ENCODE data around the gene FARP2.
"Not testable (repeated sequence)": the region's sequence is repeated elsewhere in the genome, so short reads cannot be mapped to it uniquely, and the experiment has no call there.

Gene FARP2

DNA sequence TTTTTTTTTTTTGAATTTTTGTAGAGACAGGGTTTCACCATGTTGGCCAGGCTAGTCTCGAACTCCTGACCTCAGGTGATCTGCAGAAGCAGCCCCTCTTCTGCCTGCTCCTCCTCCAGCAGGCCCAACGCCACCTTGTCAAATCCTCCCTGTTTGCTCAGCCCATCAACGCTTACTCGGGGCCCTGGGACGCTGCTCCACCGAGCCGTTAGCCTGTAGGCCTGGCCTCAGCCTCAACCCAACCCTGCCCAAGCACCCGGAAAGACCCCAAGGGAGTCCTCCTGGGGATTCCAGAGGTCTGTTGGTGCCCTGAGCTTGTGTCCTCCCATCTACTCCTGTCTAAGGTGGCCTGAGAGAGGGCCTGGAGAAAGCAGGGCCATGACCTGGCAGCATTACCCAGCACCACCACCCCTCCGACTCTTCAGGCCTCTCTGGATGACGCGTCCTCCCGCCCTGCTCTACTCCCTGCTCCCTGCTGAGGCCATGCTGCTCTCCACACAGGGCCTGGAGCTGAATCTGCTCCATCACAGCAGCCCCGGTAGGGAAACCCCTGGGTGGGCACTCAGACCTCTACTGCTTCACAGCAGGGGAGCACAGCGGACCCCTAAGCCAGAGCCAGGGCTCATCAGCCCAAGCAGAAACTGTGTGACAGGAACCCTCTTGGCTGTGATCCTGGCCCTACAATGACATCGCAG lies 149.1 kb downstream of the FARP2 start:
- H3K27ac ChIP-seq, result peak overlapping the region; percentile 85
- CTCF ChIA-PET, result no interaction called here
- TF ChIP-seq, protein P1, sequence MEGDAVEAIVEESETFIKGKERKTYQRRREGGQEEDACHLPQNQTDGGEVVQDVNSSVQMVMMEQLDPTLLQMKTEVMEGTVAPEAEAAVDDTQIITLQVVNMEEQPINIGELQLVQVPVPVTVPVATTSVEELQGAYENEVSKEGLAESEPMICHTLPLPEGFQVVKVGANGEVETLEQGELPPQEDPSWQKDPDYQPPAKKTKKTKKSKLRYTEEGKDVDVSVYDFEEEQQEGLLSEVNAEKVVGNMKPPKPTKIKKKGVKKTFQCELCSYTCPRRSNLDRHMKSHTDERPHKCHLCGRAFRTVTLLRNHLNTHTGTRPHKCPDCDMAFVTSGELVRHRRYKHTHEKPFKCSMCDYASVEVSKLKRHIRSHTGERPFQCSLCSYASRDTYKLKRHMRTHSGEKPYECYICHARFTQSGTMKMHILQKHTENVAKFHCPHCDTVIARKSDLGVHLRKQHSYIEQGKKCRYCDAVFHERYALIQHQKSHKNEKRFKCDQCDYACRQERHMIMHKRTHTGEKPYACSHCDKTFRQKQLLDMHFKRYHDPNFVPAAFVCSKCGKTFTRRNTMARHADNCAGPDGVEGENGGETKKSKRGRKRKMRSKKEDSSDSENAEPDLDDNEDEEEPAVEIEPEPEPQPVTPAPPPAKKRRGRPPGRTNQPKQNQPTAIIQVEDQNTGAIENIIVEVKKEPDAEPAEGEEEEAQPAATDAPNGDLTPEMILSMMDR (conservative IDR thresholded peaks at IDR 0.05; ENCODE audit: low read depth), result no peak
- no peak for DNase-seq (ENCODE audit: low spot score)
- POLR2A ChIA-PET (ENCODE audit: low non-redundant PET), result no interaction called here

- no peak for DNase-seq (ENCODE audit: low spot score)
- TF ChIP-seq, protein P1 (conservative IDR thresholded peaks at IDR 0.05; ENCODE audit: low read depth), result no peak
- H3K27ac ChIP-seq, result peak overlapping the region; percentile 85
- ChIA-PET CTCF (no interaction called here), POLR2A (ENCODE audit: low non-redundant PET) (no interaction called here)
Measured at GRCh38 chr2:241505781-241506201, 149.7 kb downstream of the FARP2 start.

DNA sequence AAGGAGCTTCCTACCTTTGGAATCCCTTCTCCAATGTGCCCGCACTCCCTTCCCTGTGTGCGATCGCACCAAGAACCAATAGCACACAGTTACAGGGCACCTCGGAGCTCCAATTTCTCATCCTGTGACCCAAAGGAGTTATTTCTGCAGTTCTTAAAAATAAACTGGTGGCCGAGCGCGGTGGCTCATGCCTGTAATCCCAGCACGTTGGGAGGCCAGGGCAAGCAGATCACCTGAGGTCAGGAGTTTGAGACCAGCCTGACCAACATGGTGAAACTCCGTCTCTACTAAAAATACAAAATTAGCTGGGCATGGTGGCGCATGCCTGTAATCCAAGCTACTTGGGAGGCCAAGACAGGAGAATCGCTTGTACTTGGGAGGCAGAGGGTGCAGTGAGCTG lies 150.2 kb downstream of the FARP2 start:
- POLR2A ChIA-PET (ENCODE audit: low non-redundant PET); CTCF ChIA-PET; DNase-seq (ENCODE audit: low spot score): not testable (repeated sequence)
- peak overlapping the region; percentile 85 for H3K27ac ChIP-seq

DNA sequence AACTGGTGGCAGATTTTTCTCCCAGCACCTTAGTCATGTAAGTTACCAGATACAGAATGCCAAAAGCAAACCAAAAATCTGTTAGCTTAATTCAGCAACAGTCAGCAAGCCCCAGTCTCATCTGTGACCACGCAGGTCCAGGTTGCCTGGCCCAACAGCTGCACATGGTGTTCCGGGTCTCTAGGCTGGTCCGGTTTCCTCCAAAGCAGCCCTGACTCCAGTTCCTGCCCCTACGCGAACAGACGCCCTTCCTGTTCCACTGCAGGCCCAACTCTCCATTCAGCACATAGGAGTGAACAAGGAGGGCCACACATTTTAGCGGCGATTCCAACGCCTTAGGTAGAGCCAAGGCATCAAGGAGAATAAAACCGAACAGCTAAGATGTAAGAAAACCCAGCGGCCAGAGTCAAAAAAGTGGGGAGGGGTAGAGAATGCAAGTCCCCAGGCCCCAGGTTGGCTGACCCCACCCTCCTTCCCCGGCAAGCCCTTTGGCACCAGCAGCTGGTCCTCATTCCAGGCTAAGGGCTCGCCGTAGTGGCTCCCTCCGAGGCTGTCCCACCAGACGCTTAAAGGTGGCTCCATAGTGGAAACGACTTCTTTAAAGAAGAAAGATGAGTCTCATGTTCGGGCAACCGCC lies 150.8 kb downstream of the FARP2 start:
- CTCF ChIA-PET, result interaction anchor here (1.4 kb wide), 1 partner anchor 92 kb away, joined by 6 read pairs; no protein-coding TSS in a partner anchor
- POLR2A ChIA-PET (ENCODE audit: low non-redundant PET), result no interaction called here
- DNase-seq (ENCODE audit: low spot score), result no peak
- peak overlapping the region; percentile 85 for H3K27ac ChIP-seq
- TF ChIP-seq, protein P1 (conservative IDR thresholded peaks at IDR 0.05; ENCODE audit: low read depth), result no peak

DNA sequence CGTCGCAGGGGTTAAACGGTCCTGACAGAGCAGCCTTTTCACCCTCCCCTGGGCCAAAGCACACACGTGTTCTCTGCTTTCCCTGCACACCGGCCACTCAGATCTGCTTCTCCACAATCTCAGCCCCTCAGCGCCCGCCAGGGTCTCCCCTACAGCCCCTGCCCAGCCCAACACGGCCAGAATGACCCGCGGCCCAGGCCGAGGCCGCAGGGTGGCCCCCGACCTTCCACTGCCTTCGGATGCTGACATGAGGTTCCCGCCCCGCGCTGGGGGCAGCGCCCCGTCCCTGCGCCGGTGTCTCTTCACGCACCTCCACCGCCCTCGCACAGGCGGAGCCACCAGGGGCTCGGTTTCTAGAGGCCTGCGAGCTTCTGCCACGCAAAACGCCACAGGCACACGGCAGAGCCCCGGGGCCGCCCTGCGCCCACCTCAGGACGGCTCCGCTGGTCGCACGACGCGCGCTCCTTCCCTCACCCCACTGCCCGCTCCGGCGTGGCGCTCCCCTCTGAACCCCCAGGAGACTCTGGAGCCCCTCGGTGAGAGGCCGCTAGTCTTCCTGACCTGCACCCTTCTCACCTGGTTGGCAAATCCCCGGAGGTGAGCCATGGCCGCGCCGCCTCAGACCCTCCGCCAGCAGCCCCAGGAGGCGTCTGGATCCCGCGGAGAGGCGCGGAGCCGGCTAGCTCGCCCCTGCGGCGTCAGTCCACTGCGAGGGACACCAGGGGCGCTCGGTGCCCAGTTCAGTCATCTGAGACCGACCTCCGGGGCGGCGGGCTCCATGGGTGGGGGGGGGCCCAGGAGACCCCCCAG lies 151.6 kb downstream of the FARP2 start:
- peak; percentile 57 for DNase-seq (ENCODE audit: low spot score)
- peak overlapping the region; percentile 85 for H3K27ac ChIP-seq
- ChIA-PET POLR2A (ENCODE audit: low non-redundant PET) (no interaction called here), CTCF (interaction anchor here (0.6 to 1.4 kb wide), 3 partner anchors 91 to 383 kb away, joined by 3 to 6 read pairs (median 4); no protein-coding TSS in a partner anchor)
- TF ChIP-seq, protein P1 (conservative IDR thresholded peaks at IDR 0.05; ENCODE audit: low read depth), result no peak

GRCh38 chr2:241508240-241509154 lies 152.4 kb downstream of the FARP2 start, which contains the start of gene STK25:
Gene STK25 (minus strand): TSS chr2:241508584. CDS start chr2:241508035, 549 bp downstream.
- ChIA-PET POLR2A (ENCODE audit: low non-redundant PET) (no interaction called here), CTCF (interaction anchor here (1.4 kb wide), 1 partner anchor 90 kb away, joined by 6 read pairs; no protein-coding TSS in a partner anchor)
- peak; percentile 97 for DNase-seq (ENCODE audit: low spot score)
- H3K27ac ChIP-seq, result peak within 1 kb of the TSS; percentile 85
- TF ChIP-seq, protein P1 (conservative IDR thresholded peaks at IDR 0.05; ENCODE audit: low read depth), result no peak

All from RWPE1 (cell line).